H1 (cell line): Measurements from ENCODE around the gene SSUH2.

ENCODE experiments used
- CEBPB ChIP-seq: IDR thresholded peaks from 2 replicates; pipeline ENCODE4 v1.6.1; 2012; ENCODE audit warnings: low read depth, low read length
- CHD7 ChIP-seq: fragments of 300-600 bp; sonication (generic); IDR thresholded peaks from 2 replicates; pipeline ENCODE4 v1.7.1; 2012; ENCODE audit warnings: low read length, moderate library complexity, mild to moderate bottlenecking, inconsistent platforms; ENCODE audit not compliant: insufficient replicate concordance
- JUND ChIP-seq: IDR thresholded peaks from 2 replicates; pipeline ENCODE4 v1.6.1; 2011; ENCODE audit warnings: mild to moderate bottlenecking, improper control_type of control experiment, low read length
- KDM1A ChIP-seq: fragments of 200-600, 300-600 bp; sonication (generic); IDR thresholded peaks from 2 replicates; pipeline ENCODE4 v1.7.1; 2016; ENCODE audit warnings: mild to moderate bottlenecking, low read length, borderline replicate concordance
- NRF1 ChIP-seq: IDR thresholded peaks from 2 replicates; pipeline ENCODE4 v1.6.1; 2011; ENCODE audit warnings: mild to moderate bottlenecking, low read depth, low read length, improper control_type of control experiment
- POLR2A ChIP-seq, 2 experiments: IDR thresholded peaks; 1 replicate in 1 of 2; 2 replicates in 1 of 2; pipeline ENCODE4 v1.6.1; 2011; ENCODE audit warnings: low read depth in 2 of 2, low read length in 2 of 2, mild to moderate bottlenecking in 2 of 2; ENCODE audit errors: control extremely low read depth in 1 of 2
- POLR2AphosphoS5 ChIP-seq: IDR thresholded peaks from 2 replicates; pipeline ENCODE4 v1.6.1; 2011; ENCODE audit warnings: low read depth, low read length
- RXRA ChIP-seq: IDR thresholded peaks from 2 replicates; pipeline ENCODE4 v1.6.1; 2011; ENCODE audit warnings: low read depth, mild to moderate bottlenecking, low read length, moderate library complexity; ENCODE audit not compliant: insufficient read depth
- SAP30 ChIP-seq: fragments of 300-600 bp; sonication (generic); IDR thresholded peaks from 2 replicates; pipeline ENCODE4 v1.7.1; 2012; ENCODE audit warnings: low read length, moderate library complexity, mild to moderate bottlenecking, inconsistent platforms; ENCODE audit not compliant: insufficient read depth, insufficient replicate concordance
- TEAD4 ChIP-seq: IDR thresholded peaks from 2 replicates; pipeline ENCODE4 v1.6.1; 2012; ENCODE audit warnings: low read depth, low read length, inconsistent platforms, mixed read lengths
- USF2 ChIP-seq: IDR thresholded peaks from 2 replicates; pipeline ENCODE4 v1.6.1; 2011; ENCODE audit warnings: low read length, improper control_type of control experiment
- ZNF274 ChIP-seq: IDR thresholded peaks from 2 replicates; pipeline ENCODE4 v1.7.0; 2012; ENCODE audit warnings: low read length, borderline replicate concordance; ENCODE audit errors: extremely low read depth
- TF ChIP-seq, protein P1 (sequence below): IDR thresholded peaks from 2 replicates; pipeline ENCODE4 v1.6.1; 2012; ENCODE audit warnings: inconsistent platforms
- TF ChIP-seq, protein P2 (sequence below), 3 experiments: IDR thresholded peaks; 1 replicate in 2 of 3; 2 replicates in 1 of 3; pipeline versions ENCODE4 v1.5.1 to v1.6.1; 2011; ENCODE audit warnings: low read length in 3 of 3, mild to moderate bottlenecking in 3 of 3, inconsistent platforms in 2 of 3, low read depth in 1 of 3, moderate library complexity in 1 of 3; ENCODE audit not compliant: insufficient read depth in 1 of 3; ENCODE audit errors: control extremely low read depth in 1 of 3

- TF ChIP-seq KDM1A, result no peak
- TF ChIP-seq, protein P1, sequence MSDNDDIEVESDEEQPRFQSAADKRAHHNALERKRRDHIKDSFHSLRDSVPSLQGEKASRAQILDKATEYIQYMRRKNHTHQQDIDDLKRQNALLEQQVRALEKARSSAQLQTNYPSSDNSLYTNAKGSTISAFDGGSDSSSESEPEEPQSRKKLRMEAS, result no peak
- TF ChIP-seq JUND, result no peak
- no peak for TF ChIP-seq POLR2A (IDR thresholded peaks at IDR 0.05; ENCODE audit: control extremely low read depth in 1 of 2, low read depth in 2 of 2, low read length in 2 of 2)
- TF ChIP-seq RXRA, result no peak
- TF ChIP-seq, protein P2, sequence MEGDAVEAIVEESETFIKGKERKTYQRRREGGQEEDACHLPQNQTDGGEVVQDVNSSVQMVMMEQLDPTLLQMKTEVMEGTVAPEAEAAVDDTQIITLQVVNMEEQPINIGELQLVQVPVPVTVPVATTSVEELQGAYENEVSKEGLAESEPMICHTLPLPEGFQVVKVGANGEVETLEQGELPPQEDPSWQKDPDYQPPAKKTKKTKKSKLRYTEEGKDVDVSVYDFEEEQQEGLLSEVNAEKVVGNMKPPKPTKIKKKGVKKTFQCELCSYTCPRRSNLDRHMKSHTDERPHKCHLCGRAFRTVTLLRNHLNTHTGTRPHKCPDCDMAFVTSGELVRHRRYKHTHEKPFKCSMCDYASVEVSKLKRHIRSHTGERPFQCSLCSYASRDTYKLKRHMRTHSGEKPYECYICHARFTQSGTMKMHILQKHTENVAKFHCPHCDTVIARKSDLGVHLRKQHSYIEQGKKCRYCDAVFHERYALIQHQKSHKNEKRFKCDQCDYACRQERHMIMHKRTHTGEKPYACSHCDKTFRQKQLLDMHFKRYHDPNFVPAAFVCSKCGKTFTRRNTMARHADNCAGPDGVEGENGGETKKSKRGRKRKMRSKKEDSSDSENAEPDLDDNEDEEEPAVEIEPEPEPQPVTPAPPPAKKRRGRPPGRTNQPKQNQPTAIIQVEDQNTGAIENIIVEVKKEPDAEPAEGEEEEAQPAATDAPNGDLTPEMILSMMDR (IDR thresholded peaks at IDR 0.05; ENCODE audit: control extremely low read depth in 1 of 3, insufficient read depth in 1 of 3, low read depth in 1 of 3, low read length in 3 of 3), result no peak
- no peak for TF ChIP-seq CHD7
- no peak for TF ChIP-seq USF2
- TF ChIP-seq POLR2AphosphoS5, result no peak
- no peak for TF ChIP-seq CEBPB
- TF ChIP-seq ZNF274, result no peak
- no peak for TF ChIP-seq TEAD4
- TF ChIP-seq SAP30, result no peak
- TF ChIP-seq NRF1, result no peak
These were observed 9.3 kb upstream of the SSUH2 start for GRCh38 chr3:8653800-8654408.
